GM19238 (cell line): Measurements from ENCODE around the gene ATP11A.

ENCODE experiments used
- DNase-seq: peaks from one replicate; pipeline ENCODE4 v3.0.0; 2011; ENCODE audit warnings: low spot score; ENCODE audit not compliant: insufficient read length

ATP11A gene

GRCh38 chr13:112741835-112742570 is 52.2 kb downstream of the ATP11A start:
- no peak for DNase-seq

- no peak for DNase-seq
Observed at GRCh38 chr13:112742583-112742982, 52.7 kb downstream of the ATP11A start.

DNA sequence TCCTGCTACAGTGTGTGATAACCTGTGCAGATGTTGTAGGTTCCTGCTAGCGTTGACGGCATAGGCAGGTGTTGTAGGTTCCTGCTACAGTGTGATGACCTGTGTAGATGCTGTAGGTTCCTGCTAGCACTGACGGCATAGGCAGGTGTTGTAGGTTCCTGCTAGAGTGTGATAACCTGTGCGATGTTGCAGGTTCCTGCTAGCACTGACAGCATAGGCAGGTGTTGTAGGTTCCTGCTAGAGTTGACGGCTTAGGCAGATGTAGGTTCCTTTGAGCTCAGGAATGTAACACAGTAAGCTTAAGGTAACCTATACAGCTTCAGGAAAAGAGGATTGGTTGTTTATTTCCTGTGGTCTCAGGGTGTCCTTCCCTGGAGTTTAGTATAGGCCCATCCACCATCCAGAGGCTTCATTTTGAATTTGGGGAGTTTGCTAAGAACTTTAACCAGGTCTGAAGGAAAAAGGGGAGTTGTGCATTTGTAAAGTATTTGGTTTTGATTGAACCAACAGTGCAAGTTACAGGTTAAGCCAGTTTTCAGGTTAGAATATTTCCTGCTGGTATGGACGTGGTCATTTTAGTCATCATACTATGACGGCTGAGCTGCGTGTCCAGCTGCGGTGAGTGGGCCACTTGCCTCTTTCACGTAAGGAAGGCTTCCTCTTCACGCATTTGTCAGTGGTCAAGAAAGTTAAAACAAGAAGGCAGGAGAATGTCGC is 53.8 kb downstream of the ATP11A start:
- no peak for DNase-seq

DNA sequence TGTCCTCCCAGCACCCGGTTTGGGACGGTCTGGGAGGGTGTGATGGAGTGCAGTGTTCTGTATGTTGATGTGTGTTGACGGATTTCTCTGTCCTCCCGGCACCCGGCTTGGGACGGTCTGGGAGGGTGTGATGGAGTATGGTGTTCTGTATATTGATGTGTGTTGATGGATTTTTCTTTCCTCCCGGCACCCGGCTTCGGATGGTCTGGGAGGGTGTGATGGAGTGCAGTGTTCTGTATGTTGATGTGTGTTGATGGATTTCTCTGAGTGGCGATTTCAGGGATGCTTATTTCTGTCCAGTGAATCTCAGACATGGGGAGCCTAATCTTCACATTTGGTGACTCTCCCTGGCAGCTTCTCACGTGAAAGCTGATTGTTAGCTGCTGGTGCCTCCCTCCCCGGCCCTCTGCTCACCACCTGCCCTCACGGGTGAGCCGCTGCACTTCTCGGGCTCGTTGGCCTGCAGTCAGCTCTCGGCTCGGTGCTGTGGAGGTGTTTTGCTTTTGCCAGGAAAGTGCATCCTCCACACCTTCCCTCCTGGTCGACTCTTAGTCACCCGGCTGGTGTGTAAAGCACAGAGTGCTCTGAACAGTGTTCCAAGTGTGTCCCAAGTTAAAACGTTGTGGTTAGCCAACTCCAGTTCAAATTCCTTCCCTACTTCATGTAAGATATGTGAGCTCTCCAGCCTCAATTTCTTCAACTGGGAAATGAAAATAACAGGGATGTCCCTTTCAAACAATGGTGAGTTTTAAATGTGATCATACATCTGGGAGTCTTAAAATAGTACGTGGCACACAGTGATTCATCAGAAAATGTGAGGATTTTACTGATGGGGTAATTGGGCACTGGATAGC is 54.6 kb downstream of the ATP11A start:
- no peak for DNase-seq

DNA sequence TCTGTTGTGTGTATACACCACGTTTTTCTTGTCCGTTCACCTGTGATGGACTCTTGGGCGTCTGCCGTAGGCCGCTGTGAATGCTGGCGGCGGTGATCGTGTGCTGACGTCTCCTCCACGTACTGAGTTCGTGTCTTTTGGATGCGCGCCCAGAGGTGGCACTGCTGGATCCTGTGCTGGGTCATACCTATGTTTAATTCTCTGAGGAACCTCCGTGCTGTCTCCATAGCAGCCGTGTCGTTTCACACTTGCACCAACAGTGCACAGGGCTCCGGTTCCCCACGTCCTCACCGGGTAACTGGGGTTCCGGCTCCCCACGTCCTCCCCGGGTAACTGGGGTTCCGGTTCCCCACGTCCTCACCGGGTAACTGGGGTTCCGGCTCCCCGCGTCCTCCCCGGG is 56.2 kb downstream of the ATP11A start:
- DNase-seq, result no peak

DNA sequence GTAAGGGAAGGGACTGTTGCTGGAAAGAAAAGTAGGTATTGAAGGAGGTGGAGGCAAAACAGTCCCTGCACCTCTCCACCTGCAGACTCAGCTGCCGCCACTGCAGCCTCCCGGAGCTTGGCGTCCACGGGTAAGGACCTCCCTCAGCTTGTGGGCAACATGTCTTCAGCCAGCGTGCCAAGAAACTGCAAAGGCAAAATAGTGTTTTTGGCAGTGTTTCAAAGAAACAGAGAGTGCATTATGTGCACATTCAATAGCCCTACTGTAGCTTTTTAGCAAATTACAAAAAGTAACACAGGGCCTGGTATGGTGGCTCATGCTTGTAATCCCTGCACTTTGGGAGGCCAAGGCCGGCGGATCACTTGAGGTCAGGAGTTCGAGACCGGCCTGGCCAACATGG is 57.4 kb downstream of the ATP11A start:
- DNase-seq, result no peak

DNA sequence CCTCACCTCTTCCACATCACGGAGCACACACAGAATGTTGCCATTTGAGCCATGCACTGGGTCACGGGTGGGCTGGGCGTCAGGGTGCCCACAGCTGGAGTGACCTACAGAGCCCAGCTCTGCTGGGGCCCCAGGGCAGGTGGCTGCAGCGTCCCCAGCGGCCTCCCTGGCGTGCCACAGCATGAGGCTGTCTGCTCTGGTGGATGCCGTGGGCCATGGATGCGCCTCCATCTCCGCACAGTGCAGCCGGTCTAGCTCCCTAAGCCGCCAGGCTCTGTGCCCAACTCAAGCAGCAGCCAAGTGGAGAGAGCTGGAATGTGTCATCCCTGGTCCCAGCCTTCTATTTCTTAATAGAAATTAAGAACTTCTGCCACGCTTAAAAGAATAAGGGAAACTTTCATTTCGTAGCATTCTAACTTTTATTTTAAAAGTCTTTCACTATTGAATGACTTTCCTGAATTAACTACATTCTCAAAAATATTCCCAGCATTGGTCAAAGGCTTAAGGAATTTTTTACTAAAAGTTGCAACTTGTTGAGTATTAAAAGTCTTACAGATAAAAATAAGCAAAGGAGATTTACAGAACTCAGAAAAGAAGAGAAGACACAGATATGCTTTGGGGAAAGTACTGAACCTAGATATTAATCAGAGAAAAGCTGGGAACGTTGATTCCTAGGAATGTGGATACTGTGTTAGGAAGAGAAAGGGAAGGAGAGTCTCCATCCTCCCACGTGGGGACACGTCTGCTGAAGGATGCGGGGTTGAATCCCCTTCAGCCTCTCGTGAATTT is 59.3 kb downstream of the ATP11A start:
- no peak for DNase-seq

DNA sequence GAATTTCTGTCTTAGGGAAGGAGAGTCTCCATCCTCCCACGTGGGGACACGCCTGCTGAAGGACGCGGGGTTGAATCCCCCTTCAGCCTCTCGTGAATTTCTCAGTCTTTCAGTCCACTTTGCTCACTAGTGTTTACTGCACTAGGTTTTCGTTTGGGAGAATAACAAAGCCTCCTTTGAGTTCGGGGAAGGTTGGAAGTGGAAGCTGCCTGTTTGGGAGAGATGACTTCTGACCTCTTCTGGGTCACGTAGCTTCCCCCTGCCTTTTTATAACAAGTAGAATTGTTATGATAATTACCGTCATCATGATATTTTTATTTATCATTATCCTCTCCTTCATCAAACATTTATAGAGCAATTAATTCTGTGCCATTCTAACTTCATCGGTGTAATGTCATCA is 60.7 kb downstream of the ATP11A start:
- DNase-seq, result no peak

- no peak for DNase-seq
Observed at GRCh38 chr13:112751617-112752016, 61.8 kb downstream of the ATP11A start.

GRCh38 chr13:112752211-112752610 is 62.4 kb downstream of the ATP11A start:
- DNase-seq, result no peak

DNA sequence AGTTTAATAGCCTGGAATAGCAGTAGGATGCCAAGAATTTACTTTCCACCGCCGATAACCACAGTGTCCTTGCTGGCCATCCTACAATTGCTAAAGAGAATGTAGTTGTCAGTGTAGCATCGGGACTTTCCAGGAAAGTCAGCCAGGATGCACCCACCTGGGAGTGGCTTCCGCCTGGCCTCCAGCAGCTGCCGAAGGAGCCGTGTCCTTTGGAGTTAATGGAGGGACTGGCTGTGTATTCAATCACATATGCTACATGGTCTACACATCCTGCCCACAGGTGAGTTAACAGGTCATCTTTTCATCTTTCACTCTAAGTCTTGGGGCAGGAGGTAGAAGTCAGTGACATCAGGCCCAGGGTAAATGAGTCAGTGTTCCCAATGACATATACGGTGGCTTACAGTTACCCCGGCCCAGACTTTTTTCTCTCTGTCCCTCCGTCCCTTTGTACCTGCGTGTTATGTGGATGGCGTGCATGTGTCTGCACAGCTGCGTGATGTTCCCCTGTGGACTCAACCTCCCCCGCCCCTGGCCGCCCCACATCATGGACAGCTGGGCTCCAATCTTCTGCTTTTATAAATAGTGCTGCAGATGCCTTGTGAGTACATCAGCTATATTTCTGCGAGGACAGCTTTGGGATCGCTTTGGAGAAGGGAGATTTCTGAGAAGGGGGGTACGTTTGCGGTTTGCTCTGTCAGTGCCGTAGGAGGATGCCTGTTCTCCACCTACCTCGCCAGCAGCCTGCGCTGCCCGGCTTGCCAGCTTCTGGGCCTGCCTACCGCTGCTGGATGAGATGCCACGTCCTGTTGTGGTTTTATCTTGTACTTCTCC is 63.1 kb downstream of the ATP11A start:
- no peak for DNase-seq

GRCh38 chr13:112753833-112754232 is 64.0 kb downstream of the ATP11A start:
- no peak for DNase-seq

DNA sequence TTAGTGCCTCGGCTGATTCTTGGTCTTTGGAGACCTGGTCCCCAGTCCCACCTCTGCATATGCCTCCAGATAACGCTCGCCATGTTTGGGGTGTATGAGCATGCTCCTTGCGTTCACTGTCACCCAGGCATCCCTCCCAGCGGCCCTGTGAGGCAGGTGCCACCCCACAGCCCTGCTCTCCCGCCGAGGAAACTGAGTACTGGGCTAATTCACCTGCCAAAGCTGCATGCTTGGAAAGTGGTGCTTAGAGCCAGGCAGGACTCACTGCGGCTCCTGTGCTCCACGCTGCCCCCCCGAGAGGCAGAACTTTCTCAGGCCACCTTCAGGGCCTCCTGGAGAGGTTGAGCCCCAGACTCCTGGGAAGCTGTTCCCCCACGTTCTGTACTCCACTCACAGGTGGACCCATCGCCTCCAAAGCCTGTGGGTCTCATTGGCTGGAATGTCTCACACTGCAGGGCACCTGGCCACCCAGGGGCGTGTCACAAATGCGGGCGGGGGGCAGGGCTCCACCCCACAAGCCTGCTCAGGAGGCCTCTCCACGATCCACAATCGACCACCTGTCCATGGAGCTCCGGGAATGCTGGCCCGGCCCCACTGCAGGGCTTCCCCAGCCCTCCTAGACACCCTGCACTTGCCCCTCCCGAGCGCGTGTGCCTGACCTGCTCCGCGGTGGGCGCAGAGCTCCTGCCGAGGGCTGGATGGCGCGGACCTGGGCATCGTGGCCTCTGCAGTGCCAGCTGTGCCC is 64.6 kb downstream of the ATP11A start:
- no peak for DNase-seq

GRCh38 chr13:112755331-112755730 is 65.5 kb downstream of the ATP11A start:
- no peak for DNase-seq

- no peak for DNase-seq
Observed at GRCh38 chr13:112756081-112756480, 66.2 kb downstream of the ATP11A start.

- no peak for DNase-seq
Observed at GRCh38 chr13:112756511-112756966, 66.7 kb downstream of the ATP11A start.

GRCh38 chr13:112756967-112757758 is 67.3 kb downstream of the ATP11A start:
- no peak for DNase-seq

- no peak for DNase-seq
Observed at GRCh38 chr13:112757759-112758086, 67.9 kb downstream of the ATP11A start.

DNA sequence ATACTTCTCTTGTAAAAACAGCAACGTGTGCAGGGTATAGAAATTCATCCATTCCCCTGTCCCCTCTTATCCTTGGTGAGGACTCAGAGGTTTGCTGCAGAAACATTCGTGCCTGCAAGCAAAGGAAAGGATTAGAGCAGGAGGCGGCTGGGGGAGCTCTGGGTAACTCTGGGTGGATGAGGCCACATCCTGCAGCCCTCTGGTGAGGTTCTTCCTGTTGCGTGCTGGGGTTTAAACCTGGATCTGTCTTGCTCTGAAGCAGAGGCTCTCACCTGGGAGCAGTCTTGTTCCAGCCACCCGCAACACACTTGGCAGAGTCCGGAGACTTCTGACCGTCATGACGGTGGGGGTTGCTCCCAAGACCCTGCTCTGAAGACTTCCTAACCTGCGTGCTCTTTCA is 69.2 kb downstream of the ATP11A start:
- no peak for DNase-seq
